Smooth muscle cell (in vitro differentiated cells): ENCODE data around the gene SULT4A1. TPM values are rescaled to one million over a fixed set of nuclear protein-coding genes. Genes with fewer than 3 reads are reported as not detected.

Experiments used
- DNase-seq: peaks from one replicate; lab custom pipeline; 2025; ENCODE audit not compliant: unreplicated experiment; lab: John Stamatoyannopoulos, UW
- H2AFZ ChIP-seq: fragments of 200-600 bp; sonication (generic); 2 replicates; pipeline ENCODE4 v1.6.0; 2016; ENCODE audit warnings: antibody characterized with exemption, low read depth, mild to moderate bottlenecking
- H3F3A ChIP-seq: fragments of 200-600 bp; sonication (generic); 2 replicates; pipeline ENCODE4 v1.6.0; 2017; ENCODE audit warnings: antibody characterized with exemption, low read depth
- H3K27ac ChIP-seq: fragments of 200-600 bp; sonication (generic); 2 replicates; pipeline ENCODE4 v1.5.1; 2016; ENCODE audit warnings: low read depth, mild to moderate bottlenecking
- H3K27me3 ChIP-seq: fragments of 200-600 bp; sonication (generic); 2 replicates; pipeline ENCODE4 v1.6.1; 2016; ENCODE audit warnings: low read depth, mild to moderate bottlenecking
- H3K36me3 ChIP-seq: fragments of 200-600 bp; sonication (generic); 2 replicates; pipeline ENCODE4 v1.5.1; 2016; ENCODE audit warnings: low read depth
- H3K4me1 ChIP-seq: fragments of 200-600 bp; sonication (generic); 2 replicates; pipeline ENCODE4 v1.5.1; 2016; ENCODE audit warnings: low read depth
- H3K4me2 ChIP-seq: fragments of 200-600 bp; sonication (generic); 2 replicates; pipeline ENCODE4 v1.6.0; 2016; ENCODE audit warnings: mild to moderate bottlenecking
- H3K4me3 ChIP-seq: fragments of 200-600 bp; sonication (generic); 2 replicates; pipeline ENCODE4 v1.5.1; 2016; ENCODE audit warnings: mild to moderate bottlenecking
- H3K79me2 ChIP-seq: fragments of 200-600 bp; sonication (generic); 2 replicates; pipeline ENCODE4 v1.6.0; 2016; ENCODE audit warnings: low read depth, mild to moderate bottlenecking
- H3K9ac ChIP-seq: fragments of 200-600 bp; sonication (generic); 2 replicates; pipeline ENCODE4 v1.6.0; 2016; ENCODE audit warnings: low read depth
- H3K9me3 ChIP-seq: fragments of 200-600 bp; sonication (generic); replicated peaks from 2 replicates; pipeline ENCODE4 v1.5.1; 2016; ENCODE audit warnings: low read depth
- H4K20me1 ChIP-seq: fragments of 200-600 bp; sonication (generic); 2 replicates; pipeline ENCODE4 v1.6.0; 2016; ENCODE audit warnings: low read depth
- CTCF ChIP-seq: fragments of 200-600 bp; sonication (generic); IDR thresholded peaks from 2 replicates; pipeline ENCODE4 v1.5.1; 2017; ENCODE audit warnings: borderline replicate concordance, mild to moderate bottlenecking, antibody characterized with exemption; ENCODE audit not compliant: insufficient read depth, poor library complexity, severe bottlenecking
- WGBS: methylation state at CpG from one replicate; pipeline ENCODE4 v1.1.7; 2016; ENCODE audit warnings: low lambda C conversion rate; 5-methylcytosine and 5-hydroxymethylcytosine counted together
- polyA plus RNA-seq: library from polyadenylated mRNA; unstranded; fragments of >200 nt; fragmentation: Nextera tagmentation; extraction: Ambion mirVana; gene quantifications from 2 replicates; pipeline ENCODE4 v1.2.1, GENCODE V29; 2016
- total RNA-seq: library from RNA; depleted of rRNA; stranded (reverse); fragments of >200 nt; gene quantifications from 2 replicates; pipeline ENCODE4 v1.2.3, GENCODE V29; 2014

Gene SULT4A1
- total and polyA plus RNA-seq, 2 experiments from 2014 or later: 2.7 to 4.9 TPM

GRCh38 chr22:43855431-43855830, 6.9 kb downstream of the SULT4A1 start:
- peaks cover 48% of the 10 kb centered on the region for H4K20me1 ChIP-seq
- no peaks in the 10 kb centered on the region for H3K79me2 ChIP-seq
- H2AFZ ChIP-seq: no peak overlapping the region
- no peaks in the 10 kb centered on the region for H3K4me1 ChIP-seq
- WGBS: 84% methylated on average over 4 of the region's 4 CpGs
- TF ChIP-seq CTCF: no peak
- no peak overlapping the region for H3K9ac ChIP-seq
- H3K27me3 ChIP-seq: no peaks in the 10 kb centered on the region
- no peak overlapping the region for H3K4me2 ChIP-seq
- H3F3A ChIP-seq: no peaks in the 10 kb centered on the region
- H3K9me3 ChIP-seq: no peaks in the 10 kb centered on the region
- no peak overlapping the region for H3K27ac ChIP-seq
- no peak overlapping the region for H3K4me3 ChIP-seq
- DNase-seq: no peak
- no peaks in the 10 kb centered on the region for H3K36me3 ChIP-seq

GRCh38 chr22:43854786-43855271, 7.5 kb downstream of the SULT4A1 start:
- Histone ChIP-seq H3K79me2 (no peaks in the 10 kb centered on the region), H3K4me2 (no peak overlapping the region), H3K27me3 (no peaks in the 10 kb centered on the region), H3K9ac (no peak overlapping the region), H3K36me3 (no peaks in the 10 kb centered on the region), H3K27ac (no peak overlapping the region), H2AFZ (no peak overlapping the region), H3K4me3 (no peak overlapping the region), H3F3A (no peaks in the 10 kb centered on the region), H4K20me1 (peaks cover 51% of the 10 kb centered on the region), H3K4me1 (no peaks in the 10 kb centered on the region), H3K9me3 (no peaks in the 10 kb centered on the region)
- DNase-seq: no peak
- WGBS: 98% methylated on average over 13 of the region's 13 CpGs
- no peak for TF ChIP-seq CTCF

GRCh38 chr22:43854121-43854785, 8.1 kb downstream of the SULT4A1 start:
- no peak overlapping the region for H3K4me2 ChIP-seq
- H3K9me3 ChIP-seq: no peaks in the 10 kb centered on the region

More at GRCh38 chr22:43854121-43854785, 8.1 kb downstream of the SULT4A1 start:
- no peaks in the 10 kb centered on the region for H3F3A ChIP-seq
- H3K27me3 ChIP-seq: no peaks in the 10 kb centered on the region
- DNase-seq: no peak
- no peak overlapping the region for H3K9ac ChIP-seq
- 85% methylated on average over 14 of the region's 14 CpGs for WGBS
- no peaks in the 10 kb centered on the region for H3K4me1 ChIP-seq
- peaks cover 51% of the 10 kb centered on the region for H4K20me1 ChIP-seq
- no peak overlapping the region for H3K4me3 ChIP-seq
- TF ChIP-seq CTCF: no peak
- H3K36me3 ChIP-seq: no peaks in the 10 kb centered on the region
- no peak overlapping the region for H3K27ac ChIP-seq
- H2AFZ ChIP-seq: no peak overlapping the region
- no peaks in the 10 kb centered on the region for H3K79me2 ChIP-seq
